Gastrocnemius medialis (tissue), 4 donors: Measurements from ENCODE around the gene CAPN8. TPM values are rescaled to one million over a fixed set of nuclear protein-coding genes. Genes with fewer than 3 reads are reported as not detected.

Experiments used
- ATAC-seq, 2 donors: fragments of 150-250 bp; one replicate each; pipeline ENCODE4 v1.9.1; 2016
- DNase-seq, 2 donors: peaks; one replicate each; pipeline ENCODE4 v3.0.0-alpha.2; 2019
- H3K27ac ChIP-seq, 4 donors: fragments of 200-600 bp; sonication (generic); 1 replicate in 1 of 4; 2 replicates in 3 of 4; pipeline ENCODE4 v1.5.1; 2016 to 2018; ENCODE audit warnings: mild to moderate bottlenecking in 2 of 4, moderate library complexity in 1 of 4
- H3K27me3 ChIP-seq, 3 donors: fragments of 200-600 bp; sonication (generic) in 2 of 3; 1 replicate in 1 of 3; 2 replicates in 2 of 3; pipeline versions ENCODE4 v1.5.1 to v1.6.0; 2016 to 2019; ENCODE audit warnings: mild to moderate bottlenecking in 1 of 3, moderate library complexity in 1 of 3
- H3K36me3 ChIP-seq, 2 donors: fragments of 200-600 bp; sonication (generic) in 1 of 2; one replicate each; pipeline ENCODE4 v1.5.1; 2017 to 2018
- H3K4me1 ChIP-seq, 2 donors: fragments of 200-600 bp; sonication (generic) in 1 of 2; one replicate each; pipeline ENCODE4 v1.5.1; 2016 to 2017; ENCODE audit warnings: mild to moderate bottlenecking in 2 of 2
- H3K4me3 ChIP-seq, 4 donors: fragments of 200-600 bp; sonication (generic) in 3 of 4; 1 replicate in 1 of 4; 2 replicates in 3 of 4; pipeline ENCODE4 v1.5.1; 2016 to 2019; ENCODE audit warnings: mild to moderate bottlenecking in 2 of 4
- H3K9me3 ChIP-seq, 3 donors: fragments of 200-600 bp; sonication (generic) in 2 of 3; 1 replicate in 1 of 3; 2 replicates in 2 of 3; pipeline ENCODE4 v1.5.1; 2016 to 2019
- CTCF ChIP-seq, 5 experiments: fragments of 450-650 bp in 3 of 5; fragments of 200-600 bp in 2 of 5; sonication (generic) in 2 of 5; IDR thresholded peaks in 4 of 5; conservative IDR thresholded peaks in 1 of 5; 1 replicate in 4 of 5; 2 replicates in 1 of 5; pipeline ENCODE4 v1.5.1; 2016 to 2019; ENCODE audit warnings: antibody characterized with exemption in 5 of 5, mild to moderate bottlenecking in 3 of 5, moderate library complexity in 3 of 5
- POLR2A ChIP-seq, 2 donors: fragments of 450-650 bp; IDR thresholded peaks; one replicate each; pipeline ENCODE4 v1.6.1; 2017; ENCODE audit warnings: antibody characterized with exemption in 2 of 2, mild to moderate bottlenecking in 2 of 2, moderate library complexity in 2 of 2
- in situ Hi-C, 4 donors: fragments of 200-750 bp; cut with MboI; loops; one replicate each; pipeline versions ENCODE4 v1.15.0 to v1.8.0; 2017; ENCODE audit warnings: low sequenced_read_pairs in 4 of 4
- intact Hi-C: fragments of 100-400 bp; cut with DNase I; formaldehyde crosslinking; loops from one replicate; pipeline ENCODE4 v1.15.1; 2023; ENCODE audit warnings: low total_unique reads
- total RNA-seq, 4 donors: library from RNA; depleted of rRNA; stranded (reverse); fragments of >200 nt; gene quantifications; one replicate each; pipeline versions ENCODE4 v1.1.0 to v1.2.3, GENCODE V29; 2016

CAPN8 gene
- total RNA-seq, 4 donors from 2014 or later, result 0.46 to 0.85 TPM; not detected in 2

GRCh38 chr1:223707256-223708000 lies 41.9 kb upstream of the CAPN8 start:
- Histone ChIP-seq H3K4me1 (peaks cover 14 to 29% of the 10 kb centered on the region in 2 donors), H3K36me3 (no peaks in the 10 kb centered on the region), H3K27me3 (no peaks in the 10 kb centered on the region), H3K27ac (peak overlapping the region; percentile 79 to 87 (median 81)), H3K4me3 (no peak overlapping the region), H3K9me3 (no peaks in the 10 kb centered on the region)
- TF ChIP-seq CTCF (IDR thresholded peaks at IDR 0.05 in 4 of 5, conservative IDR thresholded peaks at IDR 0.05 in 1 of 5) (no peak), POLR2A (IDR thresholded peaks at IDR 0.05) (no peak)
- in situ Hi-C loops (no loop called here), intact Hi-C loops (no loop called here)
- ATAC-seq (peak; percentile 90 to 97), DNase-seq (peak; percentile 72 to 82)

GRCh38 chr1:223706077-223706973 lies 40.8 kb upstream of the CAPN8 start:
- H3K36me3 ChIP-seq, result no peaks in the 10 kb centered on the region
- H3K4me1 ChIP-seq, result peaks cover 14 to 26% of the 10 kb centered on the region in 2 donors
- intact Hi-C loops, result no loop called here
- H3K4me3 ChIP-seq, result no peak overlapping the region
- ATAC-seq, result no peak
- peak overlapping the region; percentile 79 to 87 (median 81) for H3K27ac ChIP-seq
- no peaks in the 10 kb centered on the region for H3K9me3 ChIP-seq
- TF ChIP-seq CTCF (IDR thresholded peaks at IDR 0.05 in 4 of 5, conservative IDR thresholded peaks at IDR 0.05 in 1 of 5) (no peak), POLR2A (IDR thresholded peaks at IDR 0.05) (no peak)
- peak in 1 of 2 donors; percentile 34 for DNase-seq
- no peaks in the 10 kb centered on the region for H3K27me3 ChIP-seq
- in situ Hi-C loops, result no loop called here

GRCh38 chr1:223704921-223705878 lies 39.7 kb upstream of the CAPN8 start:
- TF ChIP-seq CTCF (IDR thresholded peaks at IDR 0.05 in 4 of 5, conservative IDR thresholded peaks at IDR 0.05 in 1 of 5), result no peak
- TF ChIP-seq POLR2A (IDR thresholded peaks at IDR 0.05), result no peak
- intact Hi-C loops, result no loop called here
- H3K4me1 ChIP-seq, result peaks cover 14 to 26% of the 10 kb centered on the region in 2 donors
- DNase-seq (no peak), ATAC-seq (no peak)
- H3K4me3 ChIP-seq, result no peak overlapping the region
- in situ Hi-C loops, result no loop called here
- no peaks in the 10 kb centered on the region for H3K36me3 ChIP-seq
- no peaks in the 10 kb centered on the region for H3K9me3 ChIP-seq
- H3K27ac ChIP-seq, result peak overlapping the region in 2 of 4 donors; percentile 31 to 87
- H3K27me3 ChIP-seq, result no peaks in the 10 kb centered on the region

DNA sequence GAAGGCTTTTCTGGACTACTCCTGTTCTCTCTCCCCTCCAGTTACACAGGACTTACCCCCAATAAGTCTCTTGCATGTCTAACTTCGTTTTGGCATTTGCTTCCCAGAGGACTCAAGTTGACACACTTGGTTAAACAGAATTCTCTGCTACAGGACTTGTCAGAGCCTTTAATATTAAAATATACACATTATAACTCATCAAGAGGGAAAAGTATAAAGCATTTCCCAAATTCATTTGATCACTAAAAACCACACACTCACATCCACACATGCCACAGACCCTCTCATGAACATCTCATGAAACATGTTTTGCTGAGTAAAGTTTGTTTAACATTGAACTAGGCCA lies 38.1 kb upstream of the CAPN8 start:
- intact Hi-C loops, result no loop called here
- Histone ChIP-seq H3K4me1 (peaks cover 14 to 23% of the 10 kb centered on the region in 2 donors), H3K27me3 (no peaks in the 10 kb centered on the region)

More for the DNA sequence above, 38.1 kb upstream of the CAPN8 start:
- H3K4me3 ChIP-seq, result no peak overlapping the region
- H3K36me3 ChIP-seq, result no peaks in the 10 kb centered on the region
- ATAC-seq (no peak), DNase-seq (no peak)
- no peak overlapping the region for H3K27ac ChIP-seq
- no peaks in the 10 kb centered on the region for H3K9me3 ChIP-seq
- TF ChIP-seq POLR2A (IDR thresholded peaks at IDR 0.05) (no peak), CTCF (IDR thresholded peaks at IDR 0.05 in 4 of 5, conservative IDR thresholded peaks at IDR 0.05 in 1 of 5) (no peak)
- in situ Hi-C loops, result no loop called here
